DND-41 (cell line): ENCODE results near the gene LTBP2.
A peak's percentile ranks its signal among the peaks of the same experiment; 100 is the strongest.

ENCODE experiments used
- ATAC-seq: fragments of 200-7000 bp; cut with Tn5 transposase; 3 replicates; pipeline ENCODE4 v1.9.1; 2021; ENCODE audit warnings: low read depth; ENCODE audit not compliant: insufficient read depth
- DNase-seq: peaks from one replicate; pipeline ENCODE4 v3.0.0-alpha.2; 2020
- H2AFZ ChIP-seq: 2 replicates; pipeline ENCODE4 v1.6.0; 2012; ENCODE audit warnings: low read depth, low read length
- H3K27ac ChIP-seq: 2 replicates; pipeline ENCODE4 v1.5.1; 2012; ENCODE audit warnings: low read length, inconsistent platforms
- H3K27me3 ChIP-seq: fragments of 200-600 bp; sonication (generic); 2 replicates; pipeline ENCODE4 v1.6.0; 2012; ENCODE audit warnings: low read length, mild to moderate bottlenecking, inconsistent platforms; ENCODE audit not compliant: insufficient read depth, poor library complexity
- H3K36me3 ChIP-seq: 2 replicates; pipeline ENCODE4 v1.5.1; 2012; ENCODE audit warnings: low read length, inconsistent platforms; ENCODE audit not compliant: insufficient read depth
- H3K4me1 ChIP-seq: 2 replicates; pipeline ENCODE4 v1.5.1; 2012; ENCODE audit warnings: mild to moderate bottlenecking, low read length; ENCODE audit not compliant: insufficient read depth
- H3K4me2 ChIP-seq: 2 replicates; pipeline ENCODE4 v1.6.0; 2012; ENCODE audit warnings: mild to moderate bottlenecking, moderate library complexity, low read length, inconsistent platforms; ENCODE audit not compliant: insufficient read depth
- H3K4me3 ChIP-seq, 2 experiments: fragments of 200-600 bp in 1 of 2; shearing (Covaris generic) in 1 of 2; 2 replicates each; pipeline ENCODE4 v1.5.1; 2012 to 2016; ENCODE audit warnings: inconsistent platforms in 2 of 2, low read length in 2 of 2, mild to moderate bottlenecking in 2 of 2, low read depth in 1 of 2, moderate library complexity in 1 of 2
- H3K79me2 ChIP-seq: 2 replicates; pipeline ENCODE4 v1.6.0; 2012; ENCODE audit warnings: low read length, inconsistent platforms; ENCODE audit not compliant: insufficient read depth
- H3K9ac ChIP-seq: 2 replicates; pipeline ENCODE4 v1.6.0; 2012; ENCODE audit warnings: low read depth, mild to moderate bottlenecking, inconsistent platforms, low read length, moderate library complexity
- H3K9me3 ChIP-seq: 2 replicates; pipeline ENCODE4 v1.5.1; 2012; ENCODE audit warnings: low read length, moderate library complexity, mild to moderate bottlenecking, inconsistent platforms; ENCODE audit not compliant: insufficient read depth, severe bottlenecking
- H4K20me1 ChIP-seq: 2 replicates; pipeline ENCODE4 v1.6.0; 2012; ENCODE audit warnings: low read length; ENCODE audit not compliant: insufficient read depth
- CTCF ChIP-seq: IDR thresholded peaks from 2 replicates; pipeline ENCODE4 v1.5.1; 2012; ENCODE audit warnings: borderline replicate concordance, low read length, moderate library complexity, mild to moderate bottlenecking; ENCODE audit not compliant: poor library complexity, severe bottlenecking; ENCODE audit errors: extremely low read depth
- EZH2 ChIP-seq: IDR thresholded peaks from 3 replicates; pipeline ENCODE4 v1.6.1; 2012; ENCODE audit warnings: borderline replicate concordance, low read depth, mild to moderate bottlenecking, moderate library complexity, low read length, inconsistent platforms; ENCODE audit not compliant: severe bottlenecking

Gene LTBP2

DNA sequence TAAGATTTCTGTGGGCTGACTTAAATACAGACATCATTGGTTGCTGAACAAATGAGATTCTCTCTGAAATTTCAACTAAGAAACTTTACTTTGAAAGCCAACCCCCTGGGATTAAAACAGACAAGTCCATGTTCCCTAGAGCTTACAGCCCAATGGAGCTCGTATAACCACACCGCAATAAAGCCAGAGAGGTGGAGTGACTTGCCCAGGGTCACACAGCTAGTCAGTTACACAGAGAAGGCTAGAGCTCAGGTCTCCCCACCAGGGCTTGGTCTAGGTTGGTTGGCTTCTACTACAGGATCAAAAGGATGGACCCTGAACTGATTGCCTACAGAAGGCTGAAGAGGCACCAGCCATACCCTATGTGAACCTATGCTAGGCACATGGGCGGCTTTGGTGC, 8.9 kb upstream of the LTBP2 start:
- H3K27me3 ChIP-seq, result no peaks in the 10 kb centered on the region
- no peaks in the 10 kb centered on the region for H3K9me3 ChIP-seq
- no peak for ATAC-seq
- no peak overlapping the region for H2AFZ ChIP-seq
- no peak overlapping the region for H3K4me2 ChIP-seq
- TF ChIP-seq CTCF (no peak), EZH2 (no peak)
- H3K4me1 ChIP-seq, result peaks cover 6% of the 10 kb centered on the region; the same call in 1 of the 2 replicates
- no peak overlapping the region for H3K4me3 ChIP-seq
- H3K9ac ChIP-seq, result no peak overlapping the region
- H3K27ac ChIP-seq, result no peak overlapping the region
- no peaks in the 10 kb centered on the region for H3K79me2 ChIP-seq
- no peaks in the 10 kb centered on the region for H4K20me1 ChIP-seq
- DNase-seq, result no peak
- H3K36me3 ChIP-seq, result no peaks in the 10 kb centered on the region

- ATAC-seq, result no peak
- Histone ChIP-seq H3K36me3 (no peaks in the 10 kb centered on the region), H3K79me2 (no peaks in the 10 kb centered on the region), H3K4me3 (no peak overlapping the region), H3K9me3 (no peaks in the 10 kb centered on the region), H3K4me1 (peaks cover 6% of the 10 kb centered on the region; the same call in 1 of the 2 replicates), H3K27ac (no peak overlapping the region), H3K4me2 (no peak overlapping the region), H3K27me3 (no peaks in the 10 kb centered on the region), H3K9ac (no peak overlapping the region), H2AFZ (no peak overlapping the region), H4K20me1 (no peaks in the 10 kb centered on the region)
- TF ChIP-seq CTCF (no peak), EZH2 (no peak)
- no peak for DNase-seq
Measured at GRCh38 chr14:74620497-74620921, 8.5 kb upstream of the LTBP2 start.

DNA sequence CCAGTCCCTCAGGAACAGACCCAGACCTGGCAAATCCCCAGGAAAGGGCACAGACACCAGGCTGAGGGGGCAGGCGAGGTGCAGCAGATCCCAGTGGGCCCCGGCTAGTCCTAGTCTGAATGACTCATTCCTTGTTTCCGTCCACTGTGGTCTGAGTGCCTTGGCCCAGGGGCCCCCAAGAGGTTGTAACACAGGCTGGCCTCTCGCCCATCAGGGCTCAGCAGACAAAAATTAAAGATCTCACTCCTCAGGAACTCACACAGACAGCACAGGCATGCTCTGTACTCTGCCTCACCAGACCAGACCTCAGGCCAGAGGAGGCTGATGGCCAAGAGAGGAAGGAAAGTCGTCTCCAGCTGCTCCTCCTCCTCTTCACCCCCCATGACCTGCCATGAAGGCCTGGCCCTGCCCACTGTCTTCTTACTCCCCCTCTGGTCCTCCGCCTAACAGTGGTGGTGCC, 7.7 kb upstream of the LTBP2 start:
- Histone ChIP-seq H3K4me3 (no peak overlapping the region), H3K4me1 (peaks cover 6% of the 10 kb centered on the region; the same call in 1 of the 2 replicates), H3K9ac (no peak overlapping the region), H3K36me3 (no peaks in the 10 kb centered on the region), H3K9me3 (no peaks in the 10 kb centered on the region), H3K79me2 (no peaks in the 10 kb centered on the region), H3K27me3 (no peaks in the 10 kb centered on the region), H3K4me2 (no peak overlapping the region), H3K27ac (no peak overlapping the region), H4K20me1 (no peaks in the 10 kb centered on the region), H2AFZ (no peak overlapping the region)
- TF ChIP-seq EZH2, result no peak
- DNase-seq (no peak), ATAC-seq (no peak)

- no peak overlapping the region for H3K27ac ChIP-seq
- no peaks in the 10 kb centered on the region for H3K9me3 ChIP-seq
- no peak overlapping the region for H3K9ac ChIP-seq
- no peaks in the 10 kb centered on the region for H3K36me3 ChIP-seq
- peak; percentile 88 for ATAC-seq
- no peak for TF ChIP-seq CTCF
- TF ChIP-seq EZH2, result no peak
- no peaks in the 10 kb centered on the region for H3K79me2 ChIP-seq
- no peak overlapping the region for H3K4me2 ChIP-seq
- H2AFZ ChIP-seq, result no peak overlapping the region
- peaks cover 6% of the 10 kb centered on the region; the same call in 1 of the 2 replicates for H3K4me1 ChIP-seq
- H3K4me3 ChIP-seq, result no peak overlapping the region
- no peaks in the 10 kb centered on the region for H4K20me1 ChIP-seq
- DNase-seq, result peak; percentile 67
- H3K27me3 ChIP-seq, result no peaks in the 10 kb centered on the region
Measured at GRCh38 chr14:74618078-74618952, 6.3 kb upstream of the LTBP2 start.
